ENCODE results near the gene GPR152. TPM values are rescaled to one million over a fixed set of nuclear protein-coding genes. Genes with fewer than 3 reads are reported as not detected.

Gene GPR152
- total RNA-seq, 1 donor from 2014 or later = not detected

DNA sequence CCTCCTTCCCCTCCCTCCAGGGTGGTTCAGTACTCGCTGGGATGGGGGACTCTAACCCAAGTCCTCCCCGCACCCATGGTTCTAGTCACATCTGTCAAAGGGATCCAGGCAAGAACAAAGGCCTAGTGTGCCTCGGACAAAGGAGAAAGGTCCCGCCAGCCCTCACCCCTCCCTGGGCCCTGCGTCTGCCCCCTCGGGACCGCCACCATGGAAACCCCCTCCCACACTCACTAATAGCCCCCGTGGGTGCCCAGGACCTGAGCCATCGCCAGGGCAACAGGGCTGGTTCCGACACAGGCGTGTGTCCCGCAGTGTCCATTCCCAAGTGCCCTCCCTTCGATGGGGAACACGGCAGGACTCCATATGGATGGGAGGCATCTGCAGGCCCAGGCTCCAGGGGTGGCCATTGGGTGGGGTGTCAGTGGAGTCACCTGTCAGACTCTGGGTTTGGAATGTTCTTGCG, 42.1 kb downstream of the GPR152 start:
- Histone ChIP-seq H3K27ac (ENCODE audit: low read depth, low read length) (no peak overlapping the region), H3K9me3 (ENCODE audit: control insufficient read depth in 3 of 3, low read length in 3 of 3) (no peaks in the 10 kb centered on the region), H3K27me3 (ENCODE audit: control insufficient read depth in 3 of 3, insufficient read depth in 3 of 3, low read length in 3 of 3) (peaks cover 42 to 60% (median 44%) of the 10 kb centered on the region in 3 donors), H3K36me3 (ENCODE audit: control insufficient read depth in 3 of 3, insufficient read depth in 3 of 3, low read length in 3 of 3) (no peaks in the 10 kb centered on the region), H3K9ac (ENCODE audit: low read depth in 1 of 3, low read length in 3 of 3) (peak overlapping the region in 1 of 3 donors; percentile 16), H3K4me1 (ENCODE audit: control insufficient read depth in 3 of 3, insufficient read depth in 3 of 3, low read length in 3 of 3) (peaks cover 11 to 22% (median 18%) of the 10 kb centered on the region in 3 donors), H3K4me3 (ENCODE audit: low read length in 3 of 3) (no peak overlapping the region)

- Histone ChIP-seq H3K27me3 (ENCODE audit: control insufficient read depth in 3 of 3, insufficient read depth in 3 of 3, low read length in 3 of 3) (peaks cover 40 to 63% (median 42%) of the 10 kb centered on the region in 3 donors), H3K9me3 (ENCODE audit: control insufficient read depth in 3 of 3, low read length in 3 of 3) (no peaks in the 10 kb centered on the region), H3K9ac (ENCODE audit: low read depth in 1 of 3, low read length in 3 of 3) (peak overlapping the region in 1 of 3 donors; percentile 16), H3K4me3 (ENCODE audit: low read length in 3 of 3) (no peak overlapping the region), H3K4me1 (ENCODE audit: control insufficient read depth in 3 of 3, insufficient read depth in 3 of 3, low read length in 3 of 3) (peaks cover 8 to 18% (median 14%) of the 10 kb centered on the region in 3 donors), H3K36me3 (ENCODE audit: control insufficient read depth in 3 of 3, insufficient read depth in 3 of 3, low read length in 3 of 3) (no peaks in the 10 kb centered on the region), H3K27ac (ENCODE audit: low read depth, low read length) (no peak overlapping the region)
These were observed 42.7 kb downstream of the GPR152 start for GRCh38 chr11:67409781-67410368.

DNA sequence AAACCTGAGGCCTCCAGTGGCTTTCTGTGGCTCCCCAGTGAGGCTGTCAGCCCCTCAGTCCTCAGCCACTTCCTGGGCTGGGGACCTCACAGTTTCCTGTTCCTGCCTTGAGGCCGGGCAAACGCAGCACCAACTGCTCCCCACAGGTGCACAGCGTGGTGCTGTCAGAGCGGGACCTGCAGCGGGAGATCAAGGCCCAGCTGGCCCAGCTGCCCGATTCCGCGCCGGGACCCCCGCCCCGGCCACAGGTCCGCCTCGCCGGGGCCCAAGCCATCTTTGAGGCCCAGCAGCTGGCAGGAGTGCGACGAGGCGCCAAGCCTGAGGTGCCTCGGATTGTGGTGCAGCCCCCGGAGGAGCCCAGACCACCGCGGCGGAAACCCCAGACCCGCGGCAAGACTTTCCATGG, 43.3 kb downstream of the GPR152 start:
- H3K27me3 ChIP-seq (ENCODE audit: control insufficient read depth in 3 of 3, insufficient read depth in 3 of 3, low read length in 3 of 3) = peaks cover 39 to 63% (median 42%) of the 10 kb centered on the region in 3 donors
- H3K27ac ChIP-seq (ENCODE audit: low read depth, low read length) = no peak overlapping the region
- H3K4me1 ChIP-seq (ENCODE audit: control insufficient read depth in 3 of 3, insufficient read depth in 3 of 3, low read length in 3 of 3) = peaks cover 6 to 17% (median 13%) of the 10 kb centered on the region in 3 donors
- no peaks in the 10 kb centered on the region for H3K36me3 ChIP-seq (ENCODE audit: control insufficient read depth in 3 of 3, insufficient read depth in 3 of 3, low read length in 3 of 3)
- no peak overlapping the region for H3K4me3 ChIP-seq (ENCODE audit: low read length in 3 of 3)
- H3K9ac ChIP-seq (ENCODE audit: low read depth in 1 of 3, low read length in 3 of 3) = no peak overlapping the region
- H3K9me3 ChIP-seq (ENCODE audit: control insufficient read depth in 3 of 3, low read length in 3 of 3) = no peaks in the 10 kb centered on the region

- no peaks in the 10 kb centered on the region for H3K9me3 ChIP-seq (ENCODE audit: control insufficient read depth in 3 of 3, low read length in 3 of 3)
- H3K27me3 ChIP-seq (ENCODE audit: control insufficient read depth in 3 of 3, insufficient read depth in 3 of 3, low read length in 3 of 3) = peaks cover 39 to 63% (median 42%) of the 10 kb centered on the region in 3 donors
- H3K9ac ChIP-seq (ENCODE audit: low read depth in 1 of 3, low read length in 3 of 3) = no peak overlapping the region
- peaks cover 6 to 17% (median 13%) of the 10 kb centered on the region in 3 donors for H3K4me1 ChIP-seq (ENCODE audit: control insufficient read depth in 3 of 3, insufficient read depth in 3 of 3, low read length in 3 of 3)
- H3K36me3 ChIP-seq (ENCODE audit: control insufficient read depth in 3 of 3, insufficient read depth in 3 of 3, low read length in 3 of 3) = no peaks in the 10 kb centered on the region
- H3K4me3 ChIP-seq (ENCODE audit: low read length in 3 of 3) = no peak overlapping the region
- no peak overlapping the region for H3K27ac ChIP-seq (ENCODE audit: low read depth, low read length)
These were observed 43.9 kb downstream of the GPR152 start for GRCh38 chr11:67408437-67409200.

GRCh38 chr11:67407688-67408163, 44.8 kb downstream of the GPR152 start:
- Histone ChIP-seq H3K9ac (ENCODE audit: low read depth in 1 of 3, low read length in 3 of 3) (no peak overlapping the region), H3K36me3 (ENCODE audit: control insufficient read depth in 3 of 3, insufficient read depth in 3 of 3, low read length in 3 of 3) (no peaks in the 10 kb centered on the region), H3K4me3 (ENCODE audit: low read length in 3 of 3) (no peak overlapping the region), H3K9me3 (ENCODE audit: control insufficient read depth in 3 of 3, low read length in 3 of 3) (no peaks in the 10 kb centered on the region), H3K4me1 (ENCODE audit: control insufficient read depth in 3 of 3, insufficient read depth in 3 of 3, low read length in 3 of 3) (peaks cover 6 to 17% (median 13%) of the 10 kb centered on the region in 3 donors), H3K27ac (ENCODE audit: low read depth, low read length) (no peak overlapping the region), H3K27me3 (ENCODE audit: control insufficient read depth in 3 of 3, insufficient read depth in 3 of 3, low read length in 3 of 3) (peaks cover 37 to 62% (median 42%) of the 10 kb centered on the region in 3 donors)

- Histone ChIP-seq H3K27ac (ENCODE audit: low read depth, low read length) (no peak overlapping the region), H3K36me3 (ENCODE audit: control insufficient read depth in 3 of 3, insufficient read depth in 3 of 3, low read length in 3 of 3) (no peaks in the 10 kb centered on the region), H3K27me3 (ENCODE audit: control insufficient read depth in 3 of 3, insufficient read depth in 3 of 3, low read length in 3 of 3) (peaks cover 32 to 56% (median 42%) of the 10 kb centered on the region in 3 donors), H3K9me3 (ENCODE audit: control insufficient read depth in 3 of 3, low read length in 3 of 3) (no peaks in the 10 kb centered on the region), H3K4me3 (ENCODE audit: low read length in 3 of 3) (no peak overlapping the region), H3K9ac (ENCODE audit: low read depth in 1 of 3, low read length in 3 of 3) (no peak overlapping the region), H3K4me1 (ENCODE audit: control insufficient read depth in 3 of 3, insufficient read depth in 3 of 3, low read length in 3 of 3) (peaks cover 7 to 18% (median 14%) of the 10 kb centered on the region in 3 donors)
These were observed 45.4 kb downstream of the GPR152 start for GRCh38 chr11:67406969-67407687.

GRCh38 chr11:67406420-67406968, 46.0 kb downstream of the GPR152 start:
- Histone ChIP-seq H3K9ac (ENCODE audit: low read depth in 1 of 3, low read length in 3 of 3) (peak overlapping the region in 1 of 3 donors; percentile 40), H3K9me3 (ENCODE audit: control insufficient read depth in 3 of 3, low read length in 3 of 3) (no peaks in the 10 kb centered on the region), H3K4me3 (ENCODE audit: low read length in 3 of 3) (no peak overlapping the region), H3K36me3 (ENCODE audit: control insufficient read depth in 3 of 3, insufficient read depth in 3 of 3, low read length in 3 of 3) (no peaks in the 10 kb centered on the region), H3K27me3 (ENCODE audit: control insufficient read depth in 3 of 3, insufficient read depth in 3 of 3, low read length in 3 of 3) (peaks cover 25 to 50% (median 37%) of the 10 kb centered on the region in 3 donors), H3K27ac (ENCODE audit: low read depth, low read length) (no peak overlapping the region), H3K4me1 (ENCODE audit: control insufficient read depth in 3 of 3, insufficient read depth in 3 of 3, low read length in 3 of 3) (peaks cover 10 to 20% (median 17%) of the 10 kb centered on the region in 3 donors)

DNA sequence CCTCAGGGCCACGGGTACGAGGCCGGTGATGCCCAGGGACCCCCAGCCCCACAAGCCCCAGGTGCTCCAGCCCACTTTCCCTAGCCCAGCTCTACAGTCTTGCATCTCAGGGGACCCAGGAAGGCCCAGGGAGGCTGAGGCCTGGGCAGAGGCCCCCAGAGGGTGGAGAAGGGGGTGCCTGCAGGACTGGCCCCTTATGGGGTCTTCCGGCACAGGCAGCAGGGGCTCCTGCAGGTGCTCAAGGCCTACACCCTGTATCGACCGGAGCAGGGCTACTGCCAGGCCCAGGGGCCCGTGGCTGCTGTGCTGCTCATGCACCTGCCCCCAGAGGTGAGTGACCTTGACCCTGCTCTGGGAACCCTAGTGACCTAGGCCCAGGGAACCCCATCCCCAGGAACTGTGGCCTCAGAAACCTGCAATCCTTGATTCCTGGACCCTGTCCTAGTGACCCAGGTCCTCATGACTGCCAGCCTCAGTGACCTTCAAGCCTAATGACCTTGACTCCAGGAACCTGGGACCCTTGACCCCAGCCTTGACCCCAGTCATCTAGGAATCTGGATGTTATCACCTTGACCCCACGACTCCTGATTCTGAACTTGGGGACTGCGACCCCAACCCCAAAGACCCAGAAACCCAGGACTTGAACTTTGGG, 46.7 kb downstream of the GPR152 start:
- Histone ChIP-seq H3K27ac (ENCODE audit: low read depth, low read length) (no peak overlapping the region), H3K4me1 (ENCODE audit: control insufficient read depth in 3 of 3, insufficient read depth in 3 of 3, low read length in 3 of 3) (peaks cover 13 to 24% (median 19%) of the 10 kb centered on the region in 3 donors), H3K36me3 (ENCODE audit: control insufficient read depth in 3 of 3, insufficient read depth in 3 of 3, low read length in 3 of 3) (no peaks in the 10 kb centered on the region), H3K27me3 (ENCODE audit: control insufficient read depth in 3 of 3, insufficient read depth in 3 of 3, low read length in 3 of 3) (peaks cover 19 to 44% (median 34%) of the 10 kb centered on the region in 3 donors), H3K4me3 (ENCODE audit: low read length in 3 of 3) (no peak overlapping the region), H3K9me3 (ENCODE audit: control insufficient read depth in 3 of 3, low read length in 3 of 3) (no peaks in the 10 kb centered on the region), H3K9ac (ENCODE audit: low read depth in 1 of 3, low read length in 3 of 3) (peak overlapping the region in 1 of 3 donors; percentile 40)

GRCh38 chr11:67405196-67405567, 47.3 kb downstream of the GPR152 start:
- no peak overlapping the region for H3K9ac ChIP-seq (ENCODE audit: low read depth in 1 of 3, low read length in 3 of 3)
- peaks cover 0 to 4% (median 3%) of the 10 kb centered on the region in 3 donors for H3K36me3 ChIP-seq (ENCODE audit: control insufficient read depth in 3 of 3, insufficient read depth in 3 of 3, low read length in 3 of 3)
- H3K27ac ChIP-seq (ENCODE audit: low read depth, low read length) = no peak overlapping the region
- H3K4me1 ChIP-seq (ENCODE audit: control insufficient read depth in 3 of 3, insufficient read depth in 3 of 3, low read length in 3 of 3) = peaks cover 19 to 25% (median 25%) of the 10 kb centered on the region in 3 donors
- H3K27me3 ChIP-seq (ENCODE audit: control insufficient read depth in 3 of 3, insufficient read depth in 3 of 3, low read length in 3 of 3) = peaks cover 13 to 38% (median 27%) of the 10 kb centered on the region in 3 donors
- H3K9me3 ChIP-seq (ENCODE audit: control insufficient read depth in 3 of 3, low read length in 3 of 3) = no peaks in the 10 kb centered on the region
- H3K4me3 ChIP-seq (ENCODE audit: low read length in 3 of 3) = no peak overlapping the region
